Activated naive CD4-positive, alpha-beta T cell treated with anti-CD3 and anti-CD28 coated beads, Interleukin-2, amount 50 U/mL, for 16 hours (primary cell): ENCODE data around the gene RET.
A peak's percentile ranks its signal among the peaks of the same experiment; 100 is the strongest.
"Not testable (repeated sequence)": the region's sequence is repeated elsewhere in the genome, so short reads cannot be mapped to it uniquely, and the experiment has no call there.

Experiments used
- DNase-seq: peaks from one replicate; pipeline ENCODE4 v3.0.0-alpha.2; 2020

RET gene

DNA sequence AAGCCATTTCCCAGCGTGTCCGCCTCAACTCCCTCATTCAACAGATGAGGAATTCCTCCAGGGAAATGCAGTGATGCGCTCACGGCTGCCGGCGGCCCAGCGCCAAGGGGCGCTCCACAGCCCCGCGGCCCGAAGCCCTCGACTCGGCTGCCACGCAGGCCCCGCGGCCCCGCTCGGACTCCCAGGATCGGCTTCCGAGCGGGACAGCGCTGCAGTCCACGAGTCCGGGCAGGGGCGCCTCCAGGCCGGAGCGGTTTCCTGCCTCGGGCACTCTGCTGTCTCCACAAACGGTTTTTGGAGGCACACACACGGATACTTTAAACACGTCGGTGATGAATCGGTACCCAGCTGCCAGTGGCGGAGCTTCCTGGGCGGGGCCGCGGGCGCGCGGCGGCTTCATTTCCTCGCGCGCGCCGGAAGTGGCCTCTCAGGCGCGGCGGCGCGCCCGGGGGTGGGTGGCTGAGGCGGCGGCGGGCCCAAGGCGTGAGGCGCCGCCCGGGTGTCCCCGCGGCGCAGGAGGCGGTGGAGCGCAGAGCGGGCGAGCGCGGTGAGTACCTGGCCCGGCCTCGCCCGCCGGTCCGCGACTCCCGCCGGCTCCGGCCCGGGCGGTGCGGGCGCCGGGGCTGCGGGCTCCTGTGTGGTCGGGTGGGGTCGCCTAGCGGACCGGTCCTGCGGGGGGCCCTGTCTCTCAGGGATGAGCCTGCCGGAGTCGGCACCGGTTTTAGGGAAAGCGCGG is 61.3 kb downstream of the RET start, which contains the start of gene CSGALNACT2:
CSGALNACT2 (plus strand) TSS at position 425 of the 736 bp plus-strand sequence. CDS start 16,705 bp downstream, outside the sequence.
- peak; percentile 90 for DNase-seq

DNA sequence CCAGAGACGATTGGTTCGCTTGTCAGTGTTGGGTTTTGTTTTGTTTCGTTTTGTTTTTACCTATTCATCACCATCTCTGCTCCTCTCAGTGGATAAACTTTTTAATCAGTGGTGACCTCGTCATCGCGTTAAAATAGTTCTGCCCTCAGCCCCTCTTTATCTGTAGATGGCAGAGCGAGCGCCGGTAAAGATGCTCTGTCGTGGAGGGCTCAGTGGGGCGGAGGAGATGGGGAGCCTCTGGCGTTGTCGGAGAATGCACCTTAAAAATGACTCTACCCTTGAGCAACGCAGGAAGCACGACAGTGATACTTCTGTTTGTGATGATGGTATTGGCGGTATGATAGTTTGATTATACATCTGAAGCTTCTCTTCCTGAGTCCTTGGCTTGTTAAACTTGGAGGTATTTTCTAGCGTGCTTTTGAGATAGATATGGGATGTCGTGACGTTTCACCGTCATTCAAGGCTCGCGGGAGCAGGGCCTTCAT is 61.9 kb downstream of the RET start:
- peak; percentile 59 for DNase-seq

DNA sequence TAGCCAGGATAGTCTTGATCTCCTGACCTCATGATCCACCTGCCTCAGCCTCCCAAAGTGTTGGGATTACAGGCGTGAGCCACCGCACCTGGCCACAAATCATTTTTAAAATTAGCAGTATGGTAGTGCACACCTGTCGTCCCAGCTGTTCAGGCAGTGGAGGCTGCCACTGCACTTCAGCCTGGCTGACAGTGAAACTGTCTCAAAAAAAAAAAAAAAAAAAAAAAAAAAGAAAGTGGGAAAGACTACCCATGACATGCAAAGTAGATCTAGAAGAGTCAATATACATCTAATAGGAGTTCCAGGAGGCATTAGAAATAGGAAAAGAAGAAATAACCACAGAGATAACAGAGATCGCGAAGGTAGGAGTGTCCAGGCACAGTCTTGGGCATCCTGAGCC is 64.6 kb downstream of the RET start:
- DNase-seq = no peak

DNA sequence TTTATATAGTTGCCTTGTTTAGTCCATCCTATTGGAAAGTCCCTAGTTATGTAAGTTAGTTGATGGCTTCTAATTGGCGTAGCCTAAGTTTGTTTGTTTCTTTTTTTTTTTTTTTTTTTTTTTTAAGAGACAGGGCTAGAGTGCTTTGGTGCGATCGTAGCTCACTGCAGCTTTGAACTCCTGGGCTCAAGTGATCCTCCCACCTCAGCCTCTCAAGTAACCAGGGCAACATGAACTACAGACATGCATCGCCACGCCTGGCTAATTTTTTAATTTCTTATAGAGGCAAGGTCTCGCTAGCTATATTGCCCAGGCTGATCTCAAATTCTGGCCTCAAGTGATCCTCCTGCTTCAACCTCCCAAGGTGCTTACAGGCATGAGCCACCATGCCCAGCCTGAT is 68.4 kb downstream of the RET start:
- DNase-seq = no peak

DNA sequence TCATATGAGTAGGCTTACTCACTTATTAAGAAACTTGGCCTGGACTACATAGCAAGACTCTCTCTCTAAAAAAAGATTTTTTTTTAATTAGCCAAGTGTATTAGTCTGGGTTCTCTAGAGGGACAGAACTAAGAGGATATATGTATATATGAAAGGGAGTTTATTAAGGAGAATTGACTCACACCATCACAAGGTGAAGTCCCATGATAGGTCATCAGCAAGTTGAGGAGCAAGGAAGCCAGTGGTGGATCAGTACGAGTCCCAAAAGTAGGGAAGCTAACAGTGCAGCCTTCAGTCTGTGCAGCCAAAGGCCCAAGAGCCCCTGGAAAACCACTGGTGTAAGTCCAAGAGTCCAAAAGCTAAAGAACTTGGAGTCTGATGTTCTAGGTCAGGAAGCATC is 69.1 kb downstream of the RET start:
- not testable (repeated sequence) for DNase-seq

DNA sequence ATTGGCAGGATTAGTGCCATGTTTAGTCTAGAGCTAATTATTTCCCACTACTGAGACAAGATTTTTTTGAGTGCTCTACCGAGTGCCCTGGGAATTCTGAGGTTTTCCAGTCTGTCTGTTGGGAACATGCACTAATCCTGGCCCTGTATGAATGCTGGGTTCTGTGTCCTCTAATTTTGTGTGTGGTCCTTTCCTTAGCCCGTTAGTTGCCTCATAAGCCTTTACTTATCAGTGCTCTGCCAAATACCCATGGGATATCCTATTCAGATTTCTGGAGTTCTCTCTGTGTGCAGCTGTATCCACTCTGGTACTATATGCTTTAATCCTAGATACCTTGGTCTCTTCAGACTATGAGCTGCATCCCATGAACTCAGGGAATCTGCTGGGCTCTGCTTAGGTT is 74.5 kb downstream of the RET start:
- DNase-seq = no peak

DNA sequence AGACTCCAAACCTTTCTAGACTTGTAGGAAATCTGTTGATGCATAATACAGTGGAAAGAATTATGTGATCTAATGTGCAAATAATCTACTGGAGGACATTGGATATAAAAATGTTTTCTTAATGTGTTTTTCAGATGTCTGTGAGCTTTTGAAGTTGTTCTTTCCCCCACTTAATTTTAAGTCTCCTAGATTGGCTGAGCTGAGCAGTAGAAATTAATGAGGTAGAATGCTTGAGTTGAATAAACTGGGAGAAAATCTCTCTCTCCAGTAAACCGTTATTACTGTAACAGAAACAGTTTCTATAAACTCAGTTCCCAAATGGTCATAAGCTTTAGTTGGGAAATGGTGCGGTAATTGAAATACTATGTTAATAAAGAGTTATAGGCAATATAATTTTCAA is 77.0 kb downstream of the RET start:
- DNase-seq = no peak

DNA sequence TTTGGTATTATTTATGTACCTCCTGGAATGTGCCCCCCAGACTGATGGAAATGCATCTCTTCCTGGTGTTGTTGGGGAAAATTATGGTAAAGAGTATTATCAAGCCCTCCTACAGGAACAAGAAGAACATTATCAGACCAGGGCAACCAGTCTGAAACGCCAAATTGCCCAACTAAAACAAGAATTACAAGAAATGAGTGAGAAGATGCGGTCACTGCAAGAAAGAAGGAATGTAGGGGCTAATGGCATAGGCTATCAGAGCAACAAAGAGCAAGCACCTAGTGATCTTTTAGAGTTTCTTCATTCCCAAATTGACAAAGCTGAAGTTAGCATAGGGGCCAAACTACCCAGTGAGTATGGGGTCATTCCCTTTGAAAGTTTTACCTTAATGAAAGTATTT is 78.4 kb downstream of the RET start:
- no peak for DNase-seq

DNA sequence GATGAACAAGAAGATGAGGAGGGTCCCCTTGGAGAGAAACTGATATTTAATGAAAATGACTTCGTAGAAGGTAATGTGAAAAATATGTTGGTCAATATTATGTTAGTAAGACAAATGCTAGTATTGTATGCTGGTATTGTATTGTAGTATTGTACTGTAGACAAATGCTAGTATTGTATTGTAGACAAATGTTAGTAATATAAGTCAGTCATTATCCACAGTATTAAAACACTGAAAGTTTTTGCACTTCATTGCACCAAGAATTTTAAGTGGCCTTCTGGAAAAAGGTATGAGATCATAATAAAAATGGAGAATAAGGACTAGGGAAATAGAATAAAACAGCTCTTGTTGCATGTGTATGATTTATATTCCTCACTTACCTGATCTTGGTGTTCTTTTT is 78.9 kb downstream of the RET start:
- DNase-seq = no peak

DNA sequence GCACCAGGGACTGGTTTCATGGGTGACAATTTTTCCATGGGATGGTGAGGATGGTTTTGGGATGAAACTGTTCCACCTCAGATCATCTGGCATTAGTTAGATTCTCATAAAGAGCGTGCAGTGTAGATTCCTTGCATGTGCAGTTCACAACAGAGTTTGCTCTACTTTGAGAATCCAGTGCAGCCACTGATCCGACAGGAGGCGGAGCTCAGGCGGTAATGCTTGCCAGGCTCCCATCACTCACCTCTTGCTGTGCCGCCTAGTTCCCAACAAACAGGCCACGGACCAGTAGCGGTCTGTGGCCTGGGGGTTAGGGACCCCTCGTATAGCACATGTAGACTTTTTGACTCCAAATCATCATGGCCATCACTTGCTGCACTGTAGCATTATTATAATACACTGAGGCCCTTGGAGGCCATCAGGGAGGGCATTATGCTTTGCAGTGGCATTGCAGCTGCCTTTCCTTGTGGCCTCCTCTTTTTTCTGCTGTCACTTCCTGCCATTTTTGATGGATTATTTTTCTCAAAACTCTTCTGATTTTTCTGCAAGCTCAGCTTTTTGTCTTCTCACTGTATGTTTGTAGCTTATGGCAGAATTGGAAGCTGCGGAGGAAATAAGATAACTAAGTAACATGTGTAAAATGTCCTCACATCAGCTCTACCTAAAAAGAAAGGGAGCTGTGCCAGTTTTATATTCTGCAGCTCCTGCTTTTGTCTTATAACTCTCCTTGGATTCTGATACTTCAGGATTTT is 79.9 kb downstream of the RET start:
- DNase-seq = no peak

DNA sequence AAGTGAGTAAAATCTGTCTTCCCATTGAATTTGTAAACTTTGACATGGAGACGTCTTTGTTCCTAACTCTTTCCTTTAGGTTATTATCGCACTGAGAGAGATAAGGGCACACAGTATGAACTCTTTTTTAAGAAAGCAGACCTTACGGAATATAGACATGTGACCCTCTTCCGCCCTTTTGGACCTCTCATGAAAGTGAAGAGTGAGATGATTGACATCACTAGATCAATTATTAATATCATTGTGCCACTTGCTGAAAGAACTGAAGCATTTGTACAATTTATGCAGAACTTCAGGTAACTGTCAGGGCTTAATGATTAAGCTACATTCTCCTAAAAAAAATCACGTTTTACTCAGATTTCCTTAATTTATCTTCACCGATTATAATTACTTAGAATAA is 81.8 kb downstream of the RET start:
- DNase-seq = no peak

DNA sequence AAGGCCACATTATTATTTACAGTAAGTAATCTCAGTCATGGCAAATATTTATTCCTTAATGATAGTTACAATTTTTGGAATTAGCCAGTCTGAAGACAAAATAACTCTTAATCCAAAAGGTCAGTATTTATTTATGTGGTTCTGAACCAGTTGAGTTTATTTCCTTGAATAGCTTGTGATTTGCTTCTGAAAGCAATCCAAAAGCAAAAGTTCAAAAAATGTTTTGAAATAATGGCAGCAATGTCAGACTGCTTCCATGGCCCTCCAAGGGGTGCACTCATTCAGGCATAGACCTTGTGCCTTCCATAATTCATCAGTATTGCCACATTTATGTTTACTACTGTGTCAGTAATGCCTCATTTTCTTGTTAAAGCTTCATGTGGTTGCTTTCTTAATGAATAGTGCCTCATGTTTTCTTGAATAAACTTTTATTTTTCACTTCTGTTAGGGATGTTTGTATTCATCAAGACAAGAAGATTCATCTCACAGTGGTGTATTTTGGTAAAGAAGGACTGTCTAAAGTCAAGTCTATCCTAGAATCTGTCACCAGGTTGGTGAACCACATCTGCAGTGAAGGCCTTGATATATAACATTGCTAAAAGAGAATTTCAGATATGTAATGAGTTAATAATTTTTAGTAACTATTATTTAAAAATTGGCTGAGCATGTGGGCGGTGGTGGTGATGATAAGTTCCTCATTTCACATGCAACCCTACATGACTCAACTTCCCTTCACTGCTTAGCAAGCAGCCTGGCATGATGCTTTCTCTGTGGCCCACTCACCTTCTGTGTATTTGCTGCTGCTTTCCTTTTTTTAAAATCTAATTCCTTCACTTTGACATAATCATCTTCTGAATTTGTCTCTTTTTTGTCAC is 83.4 kb downstream of the RET start:
- DNase-seq = peak; percentile 44

DNA sequence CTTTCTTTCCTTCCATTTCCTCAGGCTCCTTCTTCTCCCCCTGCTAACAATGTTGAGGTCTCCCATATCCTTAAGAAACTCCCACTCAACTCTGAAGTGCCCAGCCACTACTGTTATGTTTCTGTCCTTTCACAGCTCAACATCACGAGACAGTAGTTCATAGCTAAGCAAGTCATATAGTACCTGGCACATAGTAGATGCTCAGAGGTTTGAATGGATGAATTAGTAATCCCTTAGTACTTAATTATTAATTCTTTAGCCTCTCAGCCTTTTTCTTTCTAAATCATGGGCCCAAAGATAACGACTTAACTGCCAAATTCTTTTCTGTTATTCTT is 84.0 kb downstream of the RET start:
- DNase-seq = no peak

DNA sequence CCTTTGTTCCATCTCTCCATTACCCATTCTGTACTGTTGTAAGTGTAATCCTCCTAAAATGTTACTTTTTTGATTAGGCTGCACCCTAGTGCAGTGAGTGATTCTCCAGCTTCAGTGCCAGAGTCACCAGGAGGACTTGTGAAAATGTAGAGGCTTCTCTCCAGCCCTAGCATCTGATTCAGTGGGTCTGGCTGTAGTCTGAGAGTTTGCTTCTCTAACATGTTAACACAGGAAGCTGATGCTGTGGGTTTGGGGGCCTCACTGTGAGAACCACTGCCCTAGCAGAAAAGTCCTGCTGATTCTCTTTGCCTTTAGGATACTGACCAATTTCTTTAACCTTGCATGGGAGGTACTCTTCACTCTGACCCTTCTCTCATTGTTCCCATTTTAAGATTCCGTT is 85.7 kb downstream of the RET start:
- no peak for DNase-seq

DNA sequence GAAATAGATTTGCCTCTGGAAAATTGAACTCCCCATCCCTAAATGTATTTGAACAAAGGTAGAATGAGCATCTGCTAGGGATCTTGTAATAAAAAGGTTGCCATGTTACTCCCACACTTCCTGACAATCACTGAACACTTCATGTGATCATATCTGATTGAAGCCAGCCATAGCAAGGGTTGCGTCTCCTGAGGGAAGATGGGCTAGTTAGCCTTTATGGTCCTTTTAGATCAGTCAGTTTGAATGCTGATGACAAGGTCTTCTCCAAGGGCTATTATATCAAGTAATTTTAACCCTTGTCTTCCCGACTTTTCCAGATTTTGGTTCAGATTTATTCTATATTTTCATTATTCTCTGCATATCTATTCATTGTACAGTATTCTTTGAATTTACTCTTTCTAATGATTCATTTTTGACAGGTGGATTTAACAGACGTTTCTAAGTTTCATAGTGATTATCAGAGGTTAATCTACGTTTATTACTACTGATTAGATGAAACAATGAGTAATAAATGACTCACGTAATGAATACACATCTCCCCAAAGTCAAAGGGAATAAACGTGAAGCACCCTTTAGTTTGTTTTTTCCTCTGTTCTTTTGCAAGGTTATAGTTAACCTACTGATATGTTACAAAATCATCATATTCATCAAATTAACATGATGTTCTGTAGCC is 89.5 kb downstream of the RET start:
- no peak for DNase-seq

DNA sequence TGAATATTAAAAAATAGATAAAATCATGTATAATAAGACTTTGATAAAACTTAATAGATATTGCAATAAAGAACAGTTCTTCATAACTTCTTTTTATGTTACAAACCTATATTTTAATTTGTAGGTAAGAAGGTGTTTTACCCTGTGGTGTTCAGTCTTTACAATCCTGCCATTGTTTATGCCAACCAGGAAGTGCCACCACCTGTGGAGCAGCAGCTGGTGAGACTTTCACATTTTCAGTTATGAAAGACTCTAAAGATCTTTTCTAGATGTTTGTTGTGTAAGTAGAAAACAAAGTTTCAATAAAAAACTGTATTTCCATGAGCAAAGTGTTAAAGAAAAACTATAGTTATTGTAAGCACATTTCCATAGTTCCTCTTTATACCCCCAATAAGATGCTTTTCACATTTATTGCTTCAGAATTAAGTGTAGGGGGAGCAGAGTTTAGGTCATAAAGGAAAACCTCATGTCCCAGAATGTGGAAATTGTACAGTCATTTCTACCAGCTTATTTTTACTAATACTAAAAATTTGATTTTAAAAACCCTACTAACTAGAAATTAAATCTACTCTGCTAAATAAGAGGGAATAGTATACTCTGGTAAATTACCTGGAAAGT is 90.1 kb downstream of the RET start:
- no peak for DNase-seq

DNA sequence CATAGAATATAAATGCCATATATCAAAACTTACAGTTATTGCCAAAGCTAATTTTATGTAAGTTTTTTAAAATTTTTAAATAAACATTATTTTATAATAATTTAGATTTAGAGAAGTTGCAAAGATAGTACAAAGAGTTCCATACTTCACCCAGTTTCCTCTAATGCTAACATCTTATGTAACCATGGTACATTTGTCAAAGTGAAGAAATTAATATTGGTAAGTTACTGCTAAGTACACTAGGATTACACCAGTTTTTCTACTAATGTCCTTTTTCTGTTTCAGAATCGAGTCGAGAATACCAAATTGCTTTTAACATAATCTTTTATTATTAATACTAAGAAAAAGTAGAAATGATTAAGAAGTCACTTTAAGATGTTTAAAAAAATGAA is 90.6 kb downstream of the RET start:
- DNase-seq = no peak

DNA sequence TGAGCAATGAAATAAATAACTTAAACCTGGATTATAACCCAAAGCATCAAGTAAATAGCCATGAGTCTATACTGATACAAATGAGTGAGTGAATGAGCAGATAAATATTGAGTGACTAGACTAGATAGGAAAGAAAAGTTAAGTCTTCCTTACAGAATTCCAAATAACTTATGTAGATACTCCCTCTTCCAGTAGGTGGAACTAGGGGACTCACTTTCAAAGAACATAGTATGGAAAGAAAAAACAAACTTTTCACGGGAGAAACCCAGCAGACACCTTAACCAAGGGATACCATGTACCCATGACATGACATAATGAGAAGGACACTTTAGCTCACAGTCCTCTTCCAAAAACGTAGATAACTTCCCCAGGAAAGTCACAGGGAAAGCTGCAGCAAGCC is 93.6 kb downstream of the RET start:
- no peak for DNase-seq

DNA sequence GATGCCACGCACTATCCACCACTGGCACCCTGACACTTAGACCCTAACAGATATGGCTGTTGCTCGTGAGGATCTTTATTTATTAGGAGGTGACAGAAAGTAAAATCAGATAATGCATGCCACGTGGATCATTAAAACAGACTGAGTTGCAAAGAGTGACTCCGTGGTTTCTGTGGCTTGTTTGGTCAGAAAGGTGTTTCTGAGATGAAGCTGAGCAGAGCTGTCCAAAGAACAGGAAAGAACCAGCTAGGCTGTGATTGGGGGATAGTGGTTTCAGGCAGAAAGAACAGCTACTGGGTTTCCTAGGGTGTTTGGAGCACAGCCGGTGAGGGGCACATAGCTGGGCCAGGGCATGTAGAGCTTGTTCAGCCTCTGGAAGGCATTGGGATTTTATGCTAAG is 95.8 kb downstream of the RET start:
- DNase-seq = no peak

DNA sequence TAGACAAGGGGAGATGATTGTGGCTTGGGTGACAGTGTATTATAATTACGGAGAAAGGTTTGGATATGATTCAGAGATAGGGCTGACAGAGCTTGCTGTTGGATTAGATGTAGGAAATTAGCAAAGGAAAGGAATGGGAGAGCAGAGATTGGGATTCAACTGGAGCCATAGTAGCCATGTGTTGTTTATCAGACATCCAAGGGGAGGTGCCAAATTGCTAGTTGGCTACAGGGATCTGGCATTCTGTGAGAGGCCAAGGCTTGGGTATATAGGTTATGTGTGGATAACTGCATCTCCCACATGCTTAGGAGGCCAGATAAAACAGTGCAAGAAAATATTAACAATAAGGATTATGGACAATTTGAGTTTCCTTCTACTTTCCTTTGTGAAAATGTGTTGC is 96.3 kb downstream of the RET start:
- DNase-seq = no peak

DNA sequence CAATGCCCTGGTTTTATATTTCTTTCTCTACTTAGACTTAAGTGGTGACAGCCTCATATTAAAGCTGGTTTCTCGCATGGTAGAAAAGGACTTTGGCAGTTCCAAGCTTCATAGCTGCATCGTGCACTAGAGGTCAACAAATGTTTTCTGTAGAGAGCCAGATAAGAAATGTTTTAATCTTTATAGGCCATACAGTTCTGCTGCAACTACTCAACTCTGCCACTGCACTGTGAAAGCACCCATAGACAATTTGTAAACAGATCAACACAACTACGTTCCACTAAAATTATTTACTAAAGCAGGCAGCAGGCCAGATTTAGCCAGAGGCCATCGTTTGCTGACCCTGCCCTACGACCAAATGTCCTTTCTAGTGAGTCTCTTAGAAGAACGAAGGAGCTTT is 98.1 kb downstream of the RET start:
- no peak for DNase-seq

DNA sequence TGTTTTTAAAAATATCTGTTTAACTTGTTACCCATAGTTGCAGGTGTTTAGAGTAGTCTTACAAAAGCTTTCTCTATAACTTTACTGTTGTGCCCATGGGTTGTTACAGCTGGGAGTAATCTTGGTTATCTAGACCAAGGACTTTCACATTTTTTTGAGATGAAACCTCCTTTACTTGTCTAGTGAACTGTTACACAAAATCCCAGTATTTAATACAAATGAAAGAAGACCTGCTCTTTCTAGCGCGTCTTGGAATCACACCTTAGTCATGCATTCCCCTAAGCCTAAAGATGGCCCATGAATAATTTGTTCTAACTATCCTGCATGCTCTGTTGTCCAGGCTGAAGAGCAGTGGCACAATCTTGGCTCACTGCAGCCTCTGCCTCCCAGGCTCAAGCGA is 99.4 kb downstream of the RET start:
- no peak for DNase-seq

DNA sequence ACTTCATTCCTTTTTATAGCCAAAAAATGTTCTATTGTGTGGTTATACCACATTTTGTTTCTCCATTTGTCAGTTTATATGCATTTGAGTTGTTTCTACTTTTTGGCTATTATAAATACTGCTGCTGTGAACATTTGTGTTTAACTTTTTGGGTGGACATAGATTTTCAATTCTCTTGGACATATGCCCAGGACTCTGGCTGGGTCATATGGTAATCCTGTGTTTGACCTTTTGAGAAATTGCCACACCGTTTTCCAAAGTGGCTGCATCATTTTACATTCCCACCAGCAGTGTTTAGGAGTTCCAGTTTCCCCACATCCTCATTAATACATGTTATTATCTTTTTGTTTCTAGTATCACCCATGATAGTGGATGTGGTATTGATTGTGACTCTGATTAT is 100.7 kb downstream of the RET start:
- DNase-seq = no peak
